Activated T-cell treated with anti-CD3 and anti-CD28 coated beads, Interleukin-2, amount 50 U/mL, for 4 hours (primary cell): ENCODE results near the gene F2RL3. TPM values are rescaled to one million over a fixed set of nuclear protein-coding genes. Genes with fewer than 3 reads are reported as not detected.
"Not testable (repeated sequence)": the region's sequence is repeated elsewhere in the genome, so short reads cannot be mapped to it uniquely, and the experiment has no call there.

Experiments used
- ATAC-seq, 2 donors: fragments of 200-7000 bp; cut with Tn5 transposase; one replicate each; pipeline ENCODE4 v1.10.0; 2021
- DNase-seq: peaks from one replicate; pipeline ENCODE4 v3.0.0-alpha.2; 2020
- H3K27me3 Mint-ChIP-seq: one replicate; pipeline ENCODE4 v1.8.0; 2021; ENCODE audit warnings: low read depth, mixed read lengths
- H3K36me3 Mint-ChIP-seq: one replicate; pipeline ENCODE4 v1.8.0; 2022; ENCODE audit warnings: mixed read lengths; ENCODE audit not compliant: insufficient read depth
- H3K4me1 Mint-ChIP-seq: one replicate; pipeline ENCODE4 v1.8.0; 2021; ENCODE audit warnings: low read depth, mixed read lengths
- H3K4me3 Mint-ChIP-seq: one replicate; pipeline ENCODE4 v1.8.0; 2021; ENCODE audit warnings: mild to moderate bottlenecking, moderate library complexity, mixed read lengths
- H3K9me3 Mint-ChIP-seq: one replicate; pipeline ENCODE4 v1.8.0; 2021; ENCODE audit warnings: mixed read lengths
- total RNA-seq, 3 donors: library from RNA; stranded (reverse); gene quantifications; one replicate each; pipeline ENCODE4 v1.2.1, GENCODE V29; 2021

Gene F2RL3
- total RNA-seq, 3 donors from 2014 or later = 0.05 to 0.24 (median 0.08) TPM

- no peaks in the 10 kb centered on the region for H3K4me1 Mint-ChIP-seq
- no peak for DNase-seq
- no peaks in the 10 kb centered on the region for H3K27me3 Mint-ChIP-seq
- H3K4me3 Mint-ChIP-seq = no peak overlapping the region
- no peaks in the 10 kb centered on the region for H3K9me3 Mint-ChIP-seq
- H3K36me3 Mint-ChIP-seq = peaks cover 30% of the 10 kb centered on the region
- no peak for ATAC-seq
Observed at GRCh38 chr19:16867211-16867610, 21.6 kb upstream of the F2RL3 start.

- H3K9me3 Mint-ChIP-seq = no peaks in the 10 kb centered on the region
Observed at GRCh38 chr19:16868423-16869130, 20.2 kb upstream of the F2RL3 start.

GRCh38 chr19:16869331-16869972, 19.3 kb upstream of the F2RL3 start:
- no peaks in the 10 kb centered on the region for H3K9me3 Mint-ChIP-seq
- DNase-seq (no peak), ATAC-seq (no peak)
- H3K4me1 Mint-ChIP-seq = peaks cover 4% of the 10 kb centered on the region
- H3K27me3 Mint-ChIP-seq = no peaks in the 10 kb centered on the region
- H3K36me3 Mint-ChIP-seq = peaks cover 24% of the 10 kb centered on the region
- no peak overlapping the region for H3K4me3 Mint-ChIP-seq

More at GRCh38 chr19:16868423-16869130, 20.2 kb upstream of the F2RL3 start:
- H3K27me3 Mint-ChIP-seq = no peaks in the 10 kb centered on the region
- H3K36me3 Mint-ChIP-seq = peaks cover 21% of the 10 kb centered on the region
- ATAC-seq (no peak), DNase-seq (no peak)
- no peak overlapping the region for H3K4me3 Mint-ChIP-seq
- H3K4me1 Mint-ChIP-seq = no peaks in the 10 kb centered on the region

- no peaks in the 10 kb centered on the region for H3K9me3 Mint-ChIP-seq
- ATAC-seq (no peak), DNase-seq (no peak)
- peaks cover 9% of the 10 kb centered on the region for H3K4me1 Mint-ChIP-seq
- no peak overlapping the region for H3K4me3 Mint-ChIP-seq
- peaks cover 28% of the 10 kb centered on the region for H3K36me3 Mint-ChIP-seq
- H3K27me3 Mint-ChIP-seq = no peaks in the 10 kb centered on the region
Observed at GRCh38 chr19:16871871-16872270, 16.9 kb upstream of the F2RL3 start.

- ATAC-seq = no peak
- H3K36me3 Mint-ChIP-seq = peaks cover 27% of the 10 kb centered on the region
- no peak overlapping the region for H3K4me3 Mint-ChIP-seq
- DNase-seq = no peak
- H3K4me1 Mint-ChIP-seq = peaks cover 9% of the 10 kb centered on the region
- H3K9me3 Mint-ChIP-seq = no peaks in the 10 kb centered on the region
- H3K27me3 Mint-ChIP-seq = no peaks in the 10 kb centered on the region
Observed at GRCh38 chr19:16872728-16873127, 16.1 kb upstream of the F2RL3 start.

GRCh38 chr19:16873594-16873993, 15.2 kb upstream of the F2RL3 start:
- Mint-ChIP-seq H3K4me1 (peaks cover 9% of the 10 kb centered on the region), H3K27me3 (no peaks in the 10 kb centered on the region), H3K9me3 (no peaks in the 10 kb centered on the region), H3K36me3 (peaks cover 26% of the 10 kb centered on the region), H3K4me3 (no peak overlapping the region)
- no peak for ATAC-seq
- no peak for DNase-seq

- DNase-seq = no peak
- Mint-ChIP-seq H3K4me1 (peaks cover 9% of the 10 kb centered on the region), H3K36me3 (peaks cover 33% of the 10 kb centered on the region), H3K9me3 (no peaks in the 10 kb centered on the region), H3K4me3 (no peak overlapping the region), H3K27me3 (no peaks in the 10 kb centered on the region)
- ATAC-seq = no peak
Observed at GRCh38 chr19:16874250-16874977, 14.4 kb upstream of the F2RL3 start.

GRCh38 chr19:16874978-16875299, 13.9 kb upstream of the F2RL3 start:
- not testable (repeated sequence) for H3K27me3 Mint-ChIP-seq, H3K4me3 Mint-ChIP-seq, H3K4me1 Mint-ChIP-seq, H3K9me3 Mint-ChIP-seq, ATAC-seq, DNase-seq
- H3K36me3 Mint-ChIP-seq = peaks cover 33% of the 10 kb centered on the region

- no peak overlapping the region for H3K4me3 Mint-ChIP-seq
- peaks cover 40% of the 10 kb centered on the region for H3K36me3 Mint-ChIP-seq
- no peaks in the 10 kb centered on the region for H3K9me3 Mint-ChIP-seq
- no peaks in the 10 kb centered on the region for H3K27me3 Mint-ChIP-seq
- H3K4me1 Mint-ChIP-seq = peaks cover 9% of the 10 kb centered on the region
- ATAC-seq = peak in 1 of 2 donors; percentile 25
- no peak for DNase-seq
Observed at GRCh38 chr19:16875584-16876555, 12.9 kb upstream of the F2RL3 start.

- no peak overlapping the region for H3K4me3 Mint-ChIP-seq
- H3K4me1 Mint-ChIP-seq = peaks cover 9% of the 10 kb centered on the region
- no peaks in the 10 kb centered on the region for H3K27me3 Mint-ChIP-seq
- DNase-seq = no peak
- ATAC-seq = no peak
- H3K9me3 Mint-ChIP-seq = peaks cover 2% of the 10 kb centered on the region
- peaks cover 36% of the 10 kb centered on the region for H3K36me3 Mint-ChIP-seq
Observed at GRCh38 chr19:16876904-16877361, 11.9 kb upstream of the F2RL3 start.

GRCh38 chr19:16877581-16877980, 11.2 kb upstream of the F2RL3 start:
- no peak for DNase-seq
- no peaks in the 10 kb centered on the region for H3K27me3 Mint-ChIP-seq
- peaks cover 9% of the 10 kb centered on the region for H3K4me1 Mint-ChIP-seq
- no peak for ATAC-seq
- peaks cover 36% of the 10 kb centered on the region for H3K36me3 Mint-ChIP-seq
- H3K9me3 Mint-ChIP-seq = peaks cover 8% of the 10 kb centered on the region
- H3K4me3 Mint-ChIP-seq = no peak overlapping the region

GRCh38 chr19:16878181-16878965, 10.4 kb upstream of the F2RL3 start:
- Mint-ChIP-seq H3K27me3 (no peaks in the 10 kb centered on the region), H3K4me3 (no peak overlapping the region), H3K4me1 (peaks cover 9% of the 10 kb centered on the region), H3K9me3 (peaks cover 15% of the 10 kb centered on the region), H3K36me3 (peaks cover 36% of the 10 kb centered on the region)
- ATAC-seq = no peak
- DNase-seq = no peak

- peaks cover 24% of the 10 kb centered on the region for H3K36me3 Mint-ChIP-seq
- H3K9me3 Mint-ChIP-seq = peaks cover 15% of the 10 kb centered on the region
- ATAC-seq = no peak
- no peak for DNase-seq
- no peaks in the 10 kb centered on the region for H3K27me3 Mint-ChIP-seq
- no peak overlapping the region for H3K4me3 Mint-ChIP-seq
- no peaks in the 10 kb centered on the region for H3K4me1 Mint-ChIP-seq
Observed at GRCh38 chr19:16880884-16881554, 7.8 kb upstream of the F2RL3 start.
